Measurements from ENCODE around the gene OSBPL3. TPM values are rescaled to one million over a fixed set of nuclear protein-coding genes. Genes with fewer than 3 reads are reported as not detected.

The OSBPL3 gene
- total RNA-seq, 1 donor from 2014 or later = 37.5 TPM

- H3K4me1 Mint-ChIP-seq (ENCODE audit: low read depth, unreplicated experiment) = peaks cover 27% of the 10 kb centered on the region
- H3K9me3 Mint-ChIP-seq (ENCODE audit: unreplicated experiment) = peaks cover 2% of the 10 kb centered on the region
- no peaks in the 10 kb centered on the region for H3K36me3 Mint-ChIP-seq (ENCODE audit: unreplicated experiment)
- DNase-seq = no peak
- H3K27me3 Mint-ChIP-seq (ENCODE audit: unreplicated experiment) = peaks cover 2% of the 10 kb centered on the region
- no peak overlapping the region for H3K27ac Mint-ChIP-seq (ENCODE audit: unreplicated experiment)
- H3K4me3 Mint-ChIP-seq (ENCODE audit: unreplicated experiment) = no peak overlapping the region
- no peak for TF ChIP-seq CTCF (IDR thresholded peaks at IDR 0.05; ENCODE audit: partially characterized antibody, unreplicated experiment)
These were observed 36.7 kb downstream of the OSBPL3 start for GRCh38 chr7:24943096-24943948.

- Mint-ChIP-seq H3K9me3 (ENCODE audit: unreplicated experiment) (peaks cover 2% of the 10 kb centered on the region), H3K4me1 (ENCODE audit: low read depth, unreplicated experiment) (peaks cover 20% of the 10 kb centered on the region), H3K27ac (ENCODE audit: unreplicated experiment) (peak overlapping the region; percentile 40), H3K36me3 (ENCODE audit: unreplicated experiment) (no peaks in the 10 kb centered on the region), H3K27me3 (ENCODE audit: unreplicated experiment) (peaks cover 2% of the 10 kb centered on the region), H3K4me3 (ENCODE audit: unreplicated experiment) (no peak overlapping the region)
- DNase-seq = no peak
- no peak for TF ChIP-seq CTCF (IDR thresholded peaks at IDR 0.05; ENCODE audit: partially characterized antibody, unreplicated experiment)
These were observed 37.8 kb downstream of the OSBPL3 start for GRCh38 chr7:24942226-24942625.

- H3K27ac Mint-ChIP-seq (ENCODE audit: unreplicated experiment) = no peak overlapping the region
- no peak for TF ChIP-seq CTCF (IDR thresholded peaks at IDR 0.05; ENCODE audit: partially characterized antibody, unreplicated experiment)
- DNase-seq = no peak
- no peak overlapping the region for H3K4me3 Mint-ChIP-seq (ENCODE audit: unreplicated experiment)
- H3K27me3 Mint-ChIP-seq (ENCODE audit: unreplicated experiment) = peaks cover 2% of the 10 kb centered on the region
- H3K9me3 Mint-ChIP-seq (ENCODE audit: unreplicated experiment) = no peaks in the 10 kb centered on the region
- H3K4me1 Mint-ChIP-seq (ENCODE audit: low read depth, unreplicated experiment) = peaks cover 15% of the 10 kb centered on the region
- H3K36me3 Mint-ChIP-seq (ENCODE audit: unreplicated experiment) = no peaks in the 10 kb centered on the region
These were observed 40.6 kb downstream of the OSBPL3 start for GRCh38 chr7:24939416-24939815.

GRCh38 chr7:24936121-24936824, 43.7 kb downstream of the OSBPL3 start:
- no peak overlapping the region for H3K27ac Mint-ChIP-seq (ENCODE audit: unreplicated experiment)
- no peaks in the 10 kb centered on the region for H3K36me3 Mint-ChIP-seq (ENCODE audit: unreplicated experiment)
- H3K4me3 Mint-ChIP-seq (ENCODE audit: unreplicated experiment) = no peak overlapping the region
- no peaks in the 10 kb centered on the region for H3K9me3 Mint-ChIP-seq (ENCODE audit: unreplicated experiment)
- peaks cover 18% of the 10 kb centered on the region for H3K4me1 Mint-ChIP-seq (ENCODE audit: low read depth, unreplicated experiment)
- no peak for DNase-seq
- TF ChIP-seq CTCF (IDR thresholded peaks at IDR 0.05; ENCODE audit: partially characterized antibody, unreplicated experiment) = no peak
- H3K27me3 Mint-ChIP-seq (ENCODE audit: unreplicated experiment) = peaks cover 3% of the 10 kb centered on the region

- Mint-ChIP-seq H3K27ac (ENCODE audit: unreplicated experiment) (no peak overlapping the region), H3K4me1 (ENCODE audit: low read depth, unreplicated experiment) (peaks cover 14% of the 10 kb centered on the region), H3K9me3 (ENCODE audit: unreplicated experiment) (no peaks in the 10 kb centered on the region), H3K4me3 (ENCODE audit: unreplicated experiment) (no peak overlapping the region), H3K27me3 (ENCODE audit: unreplicated experiment) (peaks cover 2% of the 10 kb centered on the region), H3K36me3 (ENCODE audit: unreplicated experiment) (no peaks in the 10 kb centered on the region)
- no peak for TF ChIP-seq CTCF (IDR thresholded peaks at IDR 0.05; ENCODE audit: partially characterized antibody, unreplicated experiment)
- DNase-seq = no peak
These were observed 46.7 kb downstream of the OSBPL3 start for GRCh38 chr7:24933298-24933697.
